Stimulated activated CD8-positive, alpha-beta memory T cell treated with anti-CD3 and anti-CD28 coated beads, Interleukin-7, amount 100 ng/mL, for 48 hours (primary cell): ENCODE data around the gene MAN2A1.
"Not testable (repeated sequence)": the region's sequence is repeated elsewhere in the genome, so short reads cannot be mapped to it uniquely, and the experiment has no call there.

Source experiments
- DNase-seq, 2 donors: peaks; one replicate each; pipeline ENCODE4 v3.0.0-alpha.2; 2020; ENCODE audit warnings: low read depth in 1 of 2; ENCODE audit errors: extremely low read depth in 1 of 2

The MAN2A1 gene

DNA sequence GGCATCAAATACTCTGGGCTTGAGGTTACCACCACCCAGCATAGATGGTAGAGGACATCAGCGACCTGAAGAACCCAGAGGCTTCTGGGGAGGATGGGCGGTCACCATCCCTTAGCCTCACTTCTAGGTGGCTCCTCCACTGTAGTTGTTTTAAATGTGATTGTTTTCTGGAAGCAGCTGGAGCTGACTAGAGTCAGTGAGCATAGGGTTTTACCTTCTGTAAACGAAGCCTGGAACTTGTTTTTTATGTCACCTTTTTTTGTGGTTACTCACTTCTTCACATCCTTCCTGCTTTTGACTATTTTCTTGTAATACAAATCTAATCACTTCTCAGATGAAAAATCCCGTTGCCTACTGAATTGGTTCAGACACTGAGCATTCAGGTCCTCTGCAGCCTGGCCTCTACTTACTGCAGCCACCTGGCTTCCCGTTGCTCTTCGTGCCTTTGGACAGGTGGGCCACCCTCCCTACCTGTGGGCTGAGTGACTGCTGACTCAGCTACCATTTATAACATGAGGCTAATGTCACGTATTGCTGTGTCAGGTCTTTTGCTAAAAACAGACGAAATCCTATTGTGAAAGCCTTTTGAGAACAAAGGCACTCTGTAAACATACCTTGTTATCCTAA is 167.8 kb downstream of the MAN2A1 start:
- no peak for DNase-seq

- DNase-seq: no peak
Measured at GRCh38 chr5:109859537-109859936, 169.8 kb downstream of the MAN2A1 start.

DNA sequence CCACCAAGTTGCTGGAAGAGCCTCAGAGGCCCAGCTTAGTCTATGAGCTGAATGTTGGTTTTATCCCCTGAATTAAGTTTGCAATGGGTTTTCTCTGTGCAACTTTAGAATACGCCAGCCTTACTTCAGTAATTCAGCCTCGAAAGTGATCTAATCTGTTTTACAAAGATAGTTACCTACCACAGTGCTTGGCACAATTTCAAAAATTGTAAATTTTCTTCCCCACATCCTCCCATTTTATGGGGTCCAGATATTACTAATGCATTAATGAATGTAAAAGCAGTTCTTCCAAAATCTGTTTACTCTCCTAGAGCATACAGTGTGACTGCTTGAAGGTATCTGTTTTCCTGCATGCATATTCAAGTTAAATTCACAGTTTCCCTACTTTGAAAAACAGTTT is 172.6 kb downstream of the MAN2A1 start:
- DNase-seq: no peak

DNA sequence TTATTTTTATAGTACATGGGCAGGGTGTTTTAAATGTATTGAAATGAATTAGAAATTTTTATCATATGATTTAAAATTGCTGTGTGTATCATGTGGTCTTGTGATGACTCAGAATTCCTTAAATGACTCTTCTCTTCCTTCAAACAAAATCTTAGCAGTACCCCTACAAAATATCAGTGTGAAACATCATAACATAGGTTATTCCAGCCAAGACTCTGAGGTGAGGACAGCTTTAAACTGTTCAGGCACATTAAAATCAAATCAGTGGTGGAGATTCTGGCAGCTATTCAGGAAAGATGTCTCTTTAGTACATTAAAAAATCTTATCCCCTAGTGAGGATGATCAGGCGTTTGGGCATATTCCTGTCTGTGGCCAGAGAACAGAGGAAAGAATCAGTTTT is 174.0 kb downstream of the MAN2A1 start:
- DNase-seq: no peak

DNA sequence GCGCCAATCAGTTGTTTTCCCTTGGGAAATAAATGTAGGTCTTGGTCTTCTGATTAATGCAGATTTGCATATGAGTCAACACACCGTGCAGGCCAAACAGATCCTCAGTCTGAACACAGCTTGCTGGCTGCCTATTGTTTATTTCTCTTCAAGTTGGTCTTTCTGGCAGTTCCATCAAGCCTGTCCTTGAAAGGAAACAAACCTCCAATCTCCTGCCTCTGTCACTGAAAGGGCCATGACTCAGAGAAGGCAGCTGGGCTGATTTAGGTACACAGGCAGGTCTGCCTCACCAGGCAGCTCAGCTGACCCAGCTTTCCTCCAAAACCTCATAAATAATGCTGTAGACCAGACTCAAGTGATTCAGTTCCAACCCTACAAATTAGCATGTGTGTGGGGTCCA is 175.9 kb downstream of the MAN2A1 start:
- no peak for DNase-seq

DNA sequence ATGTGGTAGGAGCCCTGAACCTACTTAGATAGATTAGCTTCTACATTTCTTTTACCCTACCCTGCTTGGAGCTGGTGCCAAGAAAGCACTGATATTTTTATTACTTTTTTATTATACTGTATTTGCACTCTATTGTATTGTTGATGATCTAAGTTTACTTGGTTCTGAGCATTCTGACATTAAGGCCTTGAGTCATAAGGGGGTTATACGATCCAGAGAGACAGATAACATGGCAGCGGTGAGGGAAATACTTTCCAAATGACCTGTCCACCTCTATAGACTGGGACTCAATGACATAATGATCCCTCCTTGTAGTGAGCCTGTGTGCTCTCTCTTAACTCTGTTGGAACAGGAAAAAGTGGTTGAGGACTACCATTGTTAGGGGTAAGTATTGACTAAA is 176.3 kb downstream of the MAN2A1 start:
- no peak for DNase-seq

GRCh38 chr5:109868737-109869136 is 179.0 kb downstream of the MAN2A1 start:
- no peak for DNase-seq

DNA sequence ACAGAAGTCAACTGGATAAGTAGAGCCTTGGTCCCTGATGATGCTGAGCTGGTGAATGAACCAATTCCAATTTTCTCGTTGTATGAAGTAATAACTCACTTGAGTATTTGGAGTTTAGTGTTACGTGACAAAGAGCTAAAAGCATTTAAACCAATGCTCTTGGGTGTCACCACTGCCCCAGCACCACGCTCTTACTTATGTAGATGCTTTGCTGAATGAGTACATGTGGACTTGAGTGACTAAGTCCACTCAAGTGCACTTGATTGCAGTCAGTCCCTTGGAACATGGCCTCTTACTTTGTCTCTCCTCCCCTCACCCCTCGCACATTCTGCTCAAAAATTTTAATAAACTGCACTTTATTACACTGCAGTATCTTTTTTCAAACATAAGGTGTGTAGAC is 184.0 kb downstream of the MAN2A1 start:
- no peak for DNase-seq

- DNase-seq: no peak
Measured at GRCh38 chr5:109874108-109874507, 184.4 kb downstream of the MAN2A1 start.

DNA sequence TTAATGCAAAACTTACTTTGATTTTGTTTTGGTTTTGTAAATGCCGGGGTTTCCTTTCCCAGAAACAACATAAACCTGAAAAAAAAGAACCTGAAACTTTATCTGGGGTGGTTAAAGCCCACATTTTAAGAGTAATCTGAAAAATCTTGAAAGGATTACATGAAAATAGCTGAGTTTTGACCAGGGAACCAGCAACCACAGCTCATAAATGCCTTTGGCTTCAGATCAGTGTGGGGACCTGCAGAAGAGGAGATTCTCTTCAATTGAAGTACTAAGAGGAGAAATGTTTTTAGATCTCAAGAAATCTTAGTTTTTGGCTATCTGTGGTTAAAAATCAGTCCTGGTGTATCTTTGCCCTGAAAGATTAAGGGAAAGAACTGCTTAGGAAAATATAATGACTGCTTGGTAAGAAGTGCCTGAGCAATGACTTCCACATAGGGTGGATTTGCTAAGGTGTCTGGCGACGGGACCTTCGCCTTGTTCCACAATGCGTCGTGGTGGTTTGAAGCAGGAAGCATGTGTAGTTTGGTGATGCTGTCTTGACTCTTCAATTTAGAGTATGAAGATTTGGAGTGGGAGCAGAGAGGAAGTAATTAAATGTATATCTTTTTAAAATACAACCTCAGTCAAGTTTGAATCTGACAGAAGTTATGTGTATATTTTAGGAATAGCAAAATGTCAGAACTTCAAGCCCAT is 186.5 kb downstream of the MAN2A1 start:
- no peak for DNase-seq

DNA sequence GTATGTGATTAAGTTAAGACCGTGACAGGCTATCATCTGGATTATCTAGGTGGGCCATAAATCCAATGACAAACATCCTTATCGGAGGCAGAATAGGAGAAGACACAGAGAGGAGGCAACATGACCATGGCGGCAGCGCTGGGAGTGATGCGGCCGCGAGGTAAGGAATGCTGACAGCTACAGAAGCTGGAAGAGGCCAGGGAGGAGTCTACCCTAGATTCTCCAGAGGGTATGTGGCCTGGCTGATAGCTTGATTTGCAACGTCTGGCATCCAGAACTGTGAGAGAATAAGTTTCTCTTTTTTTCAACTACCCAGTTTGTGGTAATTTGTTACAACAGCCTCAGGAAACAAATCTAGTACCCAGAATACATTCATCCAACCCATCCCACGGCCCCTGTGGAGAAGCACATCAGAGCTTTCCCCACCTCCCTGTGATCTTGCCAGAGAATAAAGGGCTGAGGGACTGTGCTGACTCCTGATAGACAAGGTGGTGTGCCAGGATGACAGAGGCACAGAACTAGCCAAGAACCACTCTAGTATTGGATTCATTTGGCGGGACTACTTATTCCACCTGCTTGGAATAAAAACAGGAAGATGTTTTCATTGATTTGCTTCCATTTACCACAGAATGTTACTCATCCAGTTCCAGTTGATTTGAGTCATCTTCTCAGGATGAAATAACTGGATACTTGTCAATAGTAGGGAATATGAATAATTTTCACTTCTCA is 187.4 kb downstream of the MAN2A1 start:
- DNase-seq: no peak

- no peak for DNase-seq
Measured at GRCh38 chr5:109877670-109878045, 187.9 kb downstream of the MAN2A1 start.

DNA sequence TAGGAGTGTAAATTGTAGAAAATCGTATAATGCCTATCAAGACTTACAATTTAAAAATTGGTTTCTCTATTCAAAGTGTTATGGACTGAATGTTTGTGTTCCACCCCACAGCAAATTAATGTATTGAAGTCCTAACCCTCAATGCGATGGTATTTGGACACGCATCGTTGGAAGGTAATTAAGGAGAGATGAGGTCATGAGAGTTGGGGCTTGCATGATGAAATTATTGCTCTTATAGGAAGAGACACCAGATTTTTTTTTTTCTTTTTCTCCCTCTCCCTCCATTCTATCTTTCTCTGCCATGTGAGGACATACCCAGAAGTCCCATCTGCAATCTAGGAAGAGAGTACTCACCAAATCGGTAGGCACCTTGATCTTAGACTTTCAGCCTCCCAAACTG is 189.2 kb downstream of the MAN2A1 start:
- no peak for DNase-seq

DNA sequence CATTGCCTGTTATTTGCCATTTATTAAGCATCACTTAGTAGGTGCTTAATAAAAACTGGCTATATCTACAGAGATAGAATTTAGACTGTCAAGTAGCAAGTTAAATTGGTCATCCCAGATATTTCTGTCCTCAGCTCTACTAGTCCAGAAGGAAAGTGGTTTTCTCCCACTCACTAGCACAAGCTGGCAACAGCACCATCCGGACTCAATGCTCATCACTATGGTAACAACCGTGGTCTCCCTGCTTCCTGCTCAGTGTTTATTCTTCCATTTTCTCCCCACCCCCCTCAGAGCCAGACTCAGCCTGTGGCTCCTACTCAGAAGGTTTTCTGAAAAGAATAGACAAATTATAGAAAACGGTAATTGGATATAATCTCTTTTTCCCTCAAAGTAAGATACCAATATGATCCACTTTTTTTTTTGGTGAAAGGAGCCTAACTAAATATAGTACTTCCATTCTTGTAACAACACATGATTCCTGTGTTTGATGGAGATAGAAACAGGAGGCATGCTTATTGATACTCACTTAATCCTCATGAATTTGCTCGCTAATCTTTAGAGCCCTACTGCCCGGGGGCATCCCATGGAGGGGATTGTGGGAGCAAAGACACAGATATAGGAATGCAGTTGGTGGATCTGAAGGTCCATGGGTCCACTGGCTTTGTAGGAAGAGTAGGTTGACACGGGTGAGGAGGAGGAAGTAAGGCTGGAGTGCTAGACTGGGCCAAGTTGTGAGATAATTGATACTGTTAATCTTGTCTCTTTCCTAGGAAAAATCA is 191.4 kb downstream of the MAN2A1 start:
- no peak for DNase-seq

DNA sequence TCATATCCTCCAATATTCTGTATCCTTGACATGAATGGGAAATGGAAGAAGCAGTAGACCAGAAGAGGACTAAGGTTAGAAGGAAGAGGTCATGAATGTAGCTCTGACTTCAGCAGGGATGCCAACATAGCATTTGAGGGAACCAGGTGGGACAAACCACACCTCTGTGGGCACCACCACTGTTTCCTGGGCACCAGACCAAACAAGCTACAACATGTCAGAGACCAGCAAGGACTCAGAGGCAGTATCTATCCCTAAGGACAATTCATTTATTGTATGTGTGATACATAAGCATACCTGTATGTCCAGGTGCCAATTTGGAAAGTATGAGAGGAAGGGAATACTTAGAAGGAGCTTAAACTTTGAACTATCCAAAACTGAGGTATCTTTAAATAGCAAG is 192.8 kb downstream of the MAN2A1 start:
- no peak for DNase-seq

DNA sequence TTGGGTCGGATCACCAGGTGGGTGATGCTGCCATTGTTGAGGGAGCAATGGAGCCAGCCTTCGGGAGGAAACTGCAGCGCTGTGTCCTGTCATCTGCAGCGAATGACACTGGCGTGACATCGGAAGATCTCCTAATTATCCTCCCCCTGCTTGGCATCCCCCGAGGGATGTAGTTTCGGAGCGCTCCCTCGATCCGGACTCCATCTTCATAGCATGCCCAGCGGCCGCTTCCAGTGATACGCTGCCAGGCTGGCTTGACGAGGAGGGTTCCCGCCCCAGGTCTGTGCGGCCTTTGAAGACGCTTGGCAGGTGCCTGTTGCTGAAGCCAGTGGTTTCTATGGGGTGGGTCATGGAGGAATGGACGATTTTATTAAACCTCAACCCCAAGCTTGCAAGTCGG is 194.9 kb downstream of the MAN2A1 start:
- no peak for DNase-seq

DNA sequence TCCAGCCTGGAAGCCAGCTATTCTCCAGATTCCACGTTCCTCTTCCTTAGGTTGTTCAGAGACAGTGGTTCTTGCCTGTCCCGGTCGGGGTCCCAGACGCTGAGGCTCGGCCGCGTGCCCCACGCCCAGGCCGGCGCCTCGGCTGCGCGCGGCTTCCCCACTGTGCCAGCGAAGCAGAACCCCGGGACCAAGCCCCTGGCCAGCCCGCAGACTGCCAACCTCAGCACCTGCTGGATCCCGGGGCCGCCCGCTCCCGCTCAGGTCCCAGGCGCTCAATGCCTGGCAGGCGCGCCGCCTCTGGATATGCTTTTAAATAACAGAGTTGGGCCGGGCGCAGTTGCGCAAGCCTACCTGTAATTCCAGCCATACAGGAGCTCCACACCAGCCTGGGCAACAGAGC is 195.5 kb downstream of the MAN2A1 start:
- no peak for DNase-seq

DNA sequence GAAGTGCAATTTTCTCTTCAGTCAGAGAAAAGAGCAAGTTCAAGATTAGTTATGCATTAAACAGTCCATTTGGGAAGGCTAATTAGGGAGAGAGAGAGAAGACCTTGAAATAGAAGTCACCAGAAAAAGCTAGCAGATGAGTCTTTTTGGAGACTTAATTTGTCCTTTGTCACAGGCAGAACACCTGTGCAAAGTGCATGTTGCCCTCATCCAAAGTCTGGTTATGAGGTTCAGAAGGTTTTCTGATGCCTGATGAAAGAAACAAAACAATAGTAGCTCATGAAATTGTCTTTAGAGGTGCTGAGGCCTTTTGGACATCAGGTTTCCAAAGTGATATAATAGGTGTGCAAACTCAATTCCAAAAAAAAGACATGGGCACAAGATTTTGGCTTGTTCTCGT is 199.3 kb downstream of the MAN2A1 start:
- DNase-seq: no peak

GRCh38 chr5:109893271-109893670 is 203.5 kb downstream of the MAN2A1 start:
- DNase-seq: not testable (repeated sequence)

- DNase-seq: no peak
Measured at GRCh38 chr5:109898269-109899162, 208.8 kb downstream of the MAN2A1 start.

GRCh38 chr5:109899163-109899535 is 209.4 kb downstream of the MAN2A1 start:
- DNase-seq: no peak
